HG02970 (cell line): ENCODE measurements around the gene CAMKMT.

Source experiments
- ATAC-seq: cut with Tn5 transposase; IDR thresholded peaks from one replicate; pipeline ENCODE4 v1.9.1; 2021; ENCODE audit warnings: mild to moderate bottlenecking, moderate library complexity, moderate number of reproducible peaks; ENCODE audit not compliant: unreplicated experiment, low FRiP score

The CAMKMT gene

GRCh38 chr2:44786045-44786816 lies 424.5 kb downstream of the CAMKMT start:
- ATAC-seq = no peak

- no peak for ATAC-seq
Observed at GRCh38 chr2:44786817-44787214, 425.1 kb downstream of the CAMKMT start.

GRCh38 chr2:44787663-44788062 lies 425.9 kb downstream of the CAMKMT start:
- ATAC-seq = no peak

GRCh38 chr2:44789446-44789845 lies 427.7 kb downstream of the CAMKMT start:
- no peak for ATAC-seq

- no peak for ATAC-seq
Observed at GRCh38 chr2:44789971-44790721, 428.4 kb downstream of the CAMKMT start.

GRCh38 chr2:44793322-44793870 lies 431.6 kb downstream of the CAMKMT start:
- no peak for ATAC-seq

- ATAC-seq = no peak
Observed at GRCh38 chr2:44796771-44797170, 435.0 kb downstream of the CAMKMT start.

- ATAC-seq = no peak
Observed at GRCh38 chr2:44798139-44798659, 436.5 kb downstream of the CAMKMT start.

- no peak for ATAC-seq
Observed at GRCh38 chr2:44799105-44799504, 437.4 kb downstream of the CAMKMT start.

- ATAC-seq = no peak
Observed at GRCh38 chr2:44799754-44800153, 438.0 kb downstream of the CAMKMT start.

- no peak for ATAC-seq
Observed at GRCh38 chr2:44801289-44801840, 439.6 kb downstream of the CAMKMT start.

GRCh38 chr2:44801841-44802776 lies 440.4 kb downstream of the CAMKMT start:
- no peak for ATAC-seq

- no peak for ATAC-seq
Observed at GRCh38 chr2:44802777-44803424, 441.2 kb downstream of the CAMKMT start.

GRCh38 chr2:44804406-44805265 lies 442.9 kb downstream of the CAMKMT start:
- ATAC-seq = no peak

- ATAC-seq = no peak
Observed at GRCh38 chr2:44805401-44806235, 443.9 kb downstream of the CAMKMT start.

- no peak for ATAC-seq
Observed at GRCh38 chr2:44807201-44808025, 445.7 kb downstream of the CAMKMT start.
